SU-DHL-6 (cell line): ENCODE data around the gene PALLD.

Source experiments
- H2AFZ ChIP-seq: fragments of 200-600 bp; sonication (generic); 2 replicates; pipeline ENCODE4 v1.6.1; 2014; ENCODE audit warnings: low read depth, mild to moderate bottlenecking, moderate library complexity, mixed read lengths, antibody characterized with exemption, low read length; ENCODE audit not compliant: severe bottlenecking
- H3F3A ChIP-seq: fragments of 200-600 bp; shearing (Covaris generic); 2 replicates; pipeline ENCODE4 v1.6.0; 2016; ENCODE audit warnings: antibody characterized with exemption, mild to moderate bottlenecking; ENCODE audit not compliant: insufficient read depth
- H3K27ac ChIP-seq: fragments of 200-600 bp; sonication (generic); 2 replicates; pipeline ENCODE4 v1.5.1; 2016; ENCODE audit warnings: low read depth, mild to moderate bottlenecking, low read length, moderate library complexity, mixed read lengths
- H3K27me3 ChIP-seq: fragments of 200-600 bp; sonication (generic), shearing (Covaris generic); 2 replicates; pipeline ENCODE4 v1.6.0; 2014; ENCODE audit warnings: mild to moderate bottlenecking, low read length
- H3K36me3 ChIP-seq: fragments of 200-600 bp; sonication (generic); 2 replicates; pipeline ENCODE4 v1.6.1; 2014; ENCODE audit warnings: mild to moderate bottlenecking, low read length, mixed read lengths
- H3K4me2 ChIP-seq: fragments of 300-600, 200-600 bp; shearing (Covaris generic), sonication (generic); 2 replicates; pipeline ENCODE4 v1.6.0; 2014; ENCODE audit warnings: low read length, low read depth, mild to moderate bottlenecking; ENCODE audit not compliant: poor library complexity, severe bottlenecking
- H3K4me3 ChIP-seq: fragments of 200-600 bp; sonication (generic); 2 replicates; pipeline ENCODE4 v1.5.1; 2014; ENCODE audit warnings: antibody characterized with exemption, low read length, mild to moderate bottlenecking, mixed read lengths; ENCODE audit not compliant: insufficient read depth, poor library complexity, severe bottlenecking
- H3K79me2 ChIP-seq: fragments of 200-600 bp; sonication (generic); 2 replicates; pipeline ENCODE4 v1.6.1; 2014; ENCODE audit warnings: mild to moderate bottlenecking, low read length, moderate library complexity; ENCODE audit not compliant: insufficient read depth
- H3K9ac ChIP-seq: fragments of 200-600 bp; sonication (generic); 2 replicates; pipeline ENCODE4 v1.7.0; 2014; ENCODE audit warnings: mild to moderate bottlenecking, low read length
- H3K9me2 ChIP-seq: fragments of 200-600 bp; sonication (generic); replicated peaks from 2 replicates; pipeline ENCODE4 v1.6.1; 2014; ENCODE audit warnings: low read length; ENCODE audit not compliant: insufficient read depth
- H3K9me3 ChIP-seq: fragments of 200-600 bp; sonication (generic); 2 replicates; pipeline ENCODE4 v1.6.1; 2014; ENCODE audit warnings: low read length, mixed read lengths; ENCODE audit not compliant: insufficient read depth
- H4K20me1 ChIP-seq: fragments of 200-600 bp; sonication (generic); 2 replicates; pipeline ENCODE4 v1.6.1; 2014; ENCODE audit warnings: low read depth, mild to moderate bottlenecking, antibody characterized with exemption, low read length, moderate library complexity, mixed read lengths
- EZH2phosphoT487 ChIP-seq: fragments of 200-600 bp; sonication (generic), shearing (Covaris generic); conservative IDR thresholded peaks from 2 replicates; pipeline ENCODE4 v1.6.1; 2018; ENCODE audit warnings: mild to moderate bottlenecking, antibody characterized with exemption, low read length, moderate library complexity, mixed read lengths
- TF ChIP-seq, protein P1 (sequence below): fragments of 200-600 bp; sonication (generic); IDR thresholded peaks from one replicate; pipeline ENCODE4 v1.5.1; 2017; ENCODE audit warnings: antibody characterized with exemption, mild to moderate bottlenecking, low read length, moderate library complexity; ENCODE audit not compliant: insufficient read depth, poor library complexity, severe bottlenecking

The PALLD gene

GRCh38 chr4:168522829-168523489 lies 26.1 kb downstream of the PALLD start:
- no peak overlapping the region for H3K4me2 ChIP-seq
- no peak overlapping the region for H3K9ac ChIP-seq
- no peak for TF ChIP-seq EZH2phosphoT487
- TF ChIP-seq, protein P1, sequence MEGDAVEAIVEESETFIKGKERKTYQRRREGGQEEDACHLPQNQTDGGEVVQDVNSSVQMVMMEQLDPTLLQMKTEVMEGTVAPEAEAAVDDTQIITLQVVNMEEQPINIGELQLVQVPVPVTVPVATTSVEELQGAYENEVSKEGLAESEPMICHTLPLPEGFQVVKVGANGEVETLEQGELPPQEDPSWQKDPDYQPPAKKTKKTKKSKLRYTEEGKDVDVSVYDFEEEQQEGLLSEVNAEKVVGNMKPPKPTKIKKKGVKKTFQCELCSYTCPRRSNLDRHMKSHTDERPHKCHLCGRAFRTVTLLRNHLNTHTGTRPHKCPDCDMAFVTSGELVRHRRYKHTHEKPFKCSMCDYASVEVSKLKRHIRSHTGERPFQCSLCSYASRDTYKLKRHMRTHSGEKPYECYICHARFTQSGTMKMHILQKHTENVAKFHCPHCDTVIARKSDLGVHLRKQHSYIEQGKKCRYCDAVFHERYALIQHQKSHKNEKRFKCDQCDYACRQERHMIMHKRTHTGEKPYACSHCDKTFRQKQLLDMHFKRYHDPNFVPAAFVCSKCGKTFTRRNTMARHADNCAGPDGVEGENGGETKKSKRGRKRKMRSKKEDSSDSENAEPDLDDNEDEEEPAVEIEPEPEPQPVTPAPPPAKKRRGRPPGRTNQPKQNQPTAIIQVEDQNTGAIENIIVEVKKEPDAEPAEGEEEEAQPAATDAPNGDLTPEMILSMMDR = no peak
- no peaks in the 10 kb centered on the region for H3F3A ChIP-seq
- no peaks in the 10 kb centered on the region for H3K27me3 ChIP-seq
- no peaks in the 10 kb centered on the region for H4K20me1 ChIP-seq
- H3K9me3 ChIP-seq = no peaks in the 10 kb centered on the region
- H2AFZ ChIP-seq = no peak overlapping the region
- H3K4me3 ChIP-seq = no peak overlapping the region
- H3K27ac ChIP-seq = no peak overlapping the region
- H3K36me3 ChIP-seq = no peaks in the 10 kb centered on the region
- H3K9me2 ChIP-seq = no peaks in the 10 kb centered on the region
- H3K79me2 ChIP-seq = no peaks in the 10 kb centered on the region

- Histone ChIP-seq H3K9ac (no peak overlapping the region), H4K20me1 (no peaks in the 10 kb centered on the region), H3K9me3 (no peaks in the 10 kb centered on the region), H3K4me3 (no peak overlapping the region), H3F3A (no peaks in the 10 kb centered on the region), H3K4me2 (no peak overlapping the region), H3K27me3 (no peaks in the 10 kb centered on the region), H3K79me2 (no peaks in the 10 kb centered on the region), H3K27ac (no peak overlapping the region), H2AFZ (no peak overlapping the region), H3K36me3 (no peaks in the 10 kb centered on the region), H3K9me2 (no peaks in the 10 kb centered on the region)
- TF ChIP-seq, protein P1 = no peak
- no peak for TF ChIP-seq EZH2phosphoT487
Observed at GRCh38 chr4:168524006-168524405, 27.2 kb downstream of the PALLD start.

DNA sequence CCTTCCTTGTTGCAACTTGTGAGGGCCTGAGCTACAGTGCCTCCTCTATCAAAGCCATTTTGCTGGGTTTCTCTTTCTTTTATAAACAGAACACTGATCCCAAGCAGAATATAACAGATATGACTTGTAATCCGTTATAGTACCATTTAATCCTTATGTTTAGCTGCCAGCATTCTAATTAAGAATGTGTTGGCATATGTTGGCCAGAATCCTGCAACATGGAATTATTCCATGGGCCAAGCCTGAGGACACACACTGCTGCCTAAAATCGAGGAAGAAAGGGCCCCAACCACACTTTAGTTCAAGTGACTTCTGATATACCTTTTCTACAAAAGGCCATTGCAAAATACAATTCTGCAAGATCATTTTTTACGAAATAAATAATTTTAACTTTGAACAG lies 28.0 kb downstream of the PALLD start:
- Histone ChIP-seq H2AFZ (no peak overlapping the region), H4K20me1 (no peaks in the 10 kb centered on the region), H3K4me3 (no peak overlapping the region), H3K36me3 (no peaks in the 10 kb centered on the region), H3K9me3 (no peaks in the 10 kb centered on the region), H3K9me2 (no peaks in the 10 kb centered on the region), H3K27ac (no peak overlapping the region), H3K79me2 (no peaks in the 10 kb centered on the region), H3K4me2 (no peak overlapping the region), H3K27me3 (no peaks in the 10 kb centered on the region), H3K9ac (no peak overlapping the region), H3F3A (no peaks in the 10 kb centered on the region)
- no peak for TF ChIP-seq EZH2phosphoT487
- TF ChIP-seq, protein P1 = no peak
